Measurements from ENCODE around the gene GLMP.

DNA sequence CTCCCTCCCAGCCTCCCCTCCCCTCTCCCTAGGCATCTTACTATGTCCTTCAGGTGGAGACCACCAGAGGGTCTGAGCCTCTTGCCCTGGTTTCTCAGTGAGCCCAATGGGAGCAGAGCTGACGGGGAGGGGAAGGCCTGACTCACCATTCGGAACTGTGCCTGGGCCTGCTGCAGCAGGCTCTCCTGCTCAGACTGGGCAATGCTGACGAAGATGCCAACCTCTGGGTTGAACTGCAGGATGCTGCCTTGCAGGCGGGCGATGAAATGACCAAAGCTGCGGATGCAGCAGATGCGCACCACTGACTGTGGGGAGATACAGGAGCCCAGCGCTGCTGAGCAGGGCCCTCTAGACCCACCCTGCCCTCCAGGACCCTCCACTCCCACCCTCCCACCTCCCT lies 36.6 kb downstream of the GLMP start:
- TF ChIP-seq, protein P1, sequence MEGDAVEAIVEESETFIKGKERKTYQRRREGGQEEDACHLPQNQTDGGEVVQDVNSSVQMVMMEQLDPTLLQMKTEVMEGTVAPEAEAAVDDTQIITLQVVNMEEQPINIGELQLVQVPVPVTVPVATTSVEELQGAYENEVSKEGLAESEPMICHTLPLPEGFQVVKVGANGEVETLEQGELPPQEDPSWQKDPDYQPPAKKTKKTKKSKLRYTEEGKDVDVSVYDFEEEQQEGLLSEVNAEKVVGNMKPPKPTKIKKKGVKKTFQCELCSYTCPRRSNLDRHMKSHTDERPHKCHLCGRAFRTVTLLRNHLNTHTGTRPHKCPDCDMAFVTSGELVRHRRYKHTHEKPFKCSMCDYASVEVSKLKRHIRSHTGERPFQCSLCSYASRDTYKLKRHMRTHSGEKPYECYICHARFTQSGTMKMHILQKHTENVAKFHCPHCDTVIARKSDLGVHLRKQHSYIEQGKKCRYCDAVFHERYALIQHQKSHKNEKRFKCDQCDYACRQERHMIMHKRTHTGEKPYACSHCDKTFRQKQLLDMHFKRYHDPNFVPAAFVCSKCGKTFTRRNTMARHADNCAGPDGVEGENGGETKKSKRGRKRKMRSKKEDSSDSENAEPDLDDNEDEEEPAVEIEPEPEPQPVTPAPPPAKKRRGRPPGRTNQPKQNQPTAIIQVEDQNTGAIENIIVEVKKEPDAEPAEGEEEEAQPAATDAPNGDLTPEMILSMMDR (conservative IDR thresholded peaks at IDR 0.05), result no peak
- no peak for TF ChIP-seq EZH2 (IDR thresholded peaks at IDR 0.05; ENCODE audit: low read depth)
